Adrenal gland (tissue), 12 donors: ENCODE measurements around the gene THADA. TPM values are rescaled to one million over a fixed set of nuclear protein-coding genes. Genes with fewer than 3 reads are reported as not detected.

Source experiments
- DNase-seq, 7 donors: peaks; one replicate each; pipeline ENCODE4 v3.0.0-alpha.2; 2019 to 2020
- H3K27ac ChIP-seq, 5 donors: fragments of 200-600 bp; sonication (generic) in 4 of 5; 1 replicate in 3 of 5; 2 replicates in 2 of 5; pipeline versions ENCODE4 v1.5.1 to v1.8.0; 2016 to 2020; ENCODE audit warnings: mild to moderate bottlenecking in 1 of 5
- H3K27me3 ChIP-seq: fragments of 200-600 bp; 2 replicates; pipeline ENCODE4 v1.8.0; 2021
- H3K36me3 ChIP-seq, 2 donors: fragments of 200-600 bp; replicated peaks in 1 of 2; 1 replicate in 1 of 2; 2 replicates in 1 of 2; pipeline versions ENCODE4 v1.5.1 to v1.8.0; 2018 to 2022
- H3K4me1 ChIP-seq, 2 donors: fragments of 200-600 bp; replicated peaks in 1 of 2; 1 replicate in 1 of 2; 2 replicates in 1 of 2; pipeline versions ENCODE4 v1.5.1 to v1.8.0; 2018 to 2021
- H3K4me3 ChIP-seq, 4 donors: fragments of 200-600 bp; sonication (generic) in 3 of 4; one replicate each; pipeline ENCODE4 v1.5.1; 2016 to 2018
- H3K9me3 ChIP-seq, 3 donors: fragments of 200-600 bp; sonication (generic) in 1 of 3; replicated peaks in 1 of 3; 1 replicate in 2 of 3; 2 replicates in 1 of 3; pipeline versions ENCODE4 v1.5.1 to v1.8.0; 2016 to 2021
- CTCF ChIP-seq, 6 experiments: fragments of 450-650 bp in 4 of 6; fragments of 200-600 bp in 2 of 6; sonication (generic) in 1 of 6; IDR thresholded peaks; 1 replicate in 5 of 6; 2 replicates in 1 of 6; pipeline versions ENCODE4 v1.5.1 to v1.8.0; 2016 to 2021; ENCODE audit warnings: antibody characterized with exemption in 6 of 6, mild to moderate bottlenecking in 2 of 6, moderate library complexity in 1 of 6
- POLR2A ChIP-seq, 2 donors: fragments of 450-650 bp; IDR thresholded peaks; one replicate each; pipeline ENCODE4 v1.6.1; 2017; ENCODE audit warnings: antibody characterized with exemption in 2 of 2, mild to moderate bottlenecking in 2 of 2, moderate library complexity in 1 of 2
- WGBS, 4 donors: extraction: QIAGEN DNeasy Blood & Tissue Kit in 2 of 4; methylation state at CpG; one replicate each; pipeline versions ENCODE4 v1.1.5 to v1.1.7; 2013 to 2017; 5-methylcytosine and 5-hydroxymethylcytosine counted together
- intact Hi-C, 2 donors: fragments of 100-400 bp; cut with DNase I; formaldehyde crosslinking; loops; one replicate each; pipeline versions ENCODE4 v1.14.1 to v1.15.0; 2022 to 2023
- polyA plus RNA-seq, 3 donors: library from polyadenylated mRNA; stranded (reverse); fragments of 200-250 nt in 2 of 3; fragments of 350-450 nt in 1 of 3; fragmentation: Illumina TruSeq in 1 of 3; extraction: RNeasy Lipid Tissue Mini Kit (QIAGEN cat#74804) in 1 of 3; gene quantifications; one replicate each; pipeline ENCODE4 v1.2.3, GENCODE V29; 2013 to 2014
- total RNA-seq, 9 donors: library from RNA; depleted of rRNA in 4 of 9; stranded (reverse); fragments of >200 nt in 4 of 9; fragments of 120-200 nt in 1 of 9; fragmentation: NEBNext Ultra II Directional in 1 of 9; extraction: Animal tissue kit (Norgen Biotek cat#: 25700) in 1 of 9; gene quantifications; one replicate each; pipeline versions ENCODE4 v1.1.0 to v1.2.4, GENCODE V29; 2013 to 2023
- donor health status: healthy with polysubstance abuse.
- donor health status: Bipolar disorder and iron deficiency.
- donor health status: DM: yes; HTN: yes; CAD: no.
- donor health status: DM: no; HTN: no; CAD: no.
- donor health status: DM: no; HTN: no; CAD: no.
- donor health status: DM: yes; HTN: yes; CAD: no.

Gene THADA
- total and polyA plus RNA-seq, 12 donors = 14.1 to 38.4 (median 25.4) TPM

- WGBS, 4 donors = 90 to 99% (median 93%) methylated on average over 2 of the region's 2 CpGs
- TF ChIP-seq CTCF (IDR thresholded peaks at IDR 0.05) (no peak), POLR2A (IDR thresholded peaks at IDR 0.05) (no peak)
- no peaks in the 10 kb centered on the region for H3K9me3 ChIP-seq
- peaks cover 9 to 36% of the 10 kb centered on the region in 2 donors for H3K4me1 ChIP-seq
- DNase-seq = no peak
- H3K36me3 ChIP-seq = no peaks in the 10 kb centered on the region
- H3K4me3 ChIP-seq = no peak overlapping the region
- H3K27ac ChIP-seq = peak overlapping the region in 1 of 5 donors; percentile 14
- no peaks in the 10 kb centered on the region for H3K27me3 ChIP-seq
- intact Hi-C loops = no loop called here
Observed at GRCh38 chr2:43521568-43521967, 74.3 kb downstream of the THADA start.

- Histone ChIP-seq H3K27ac (no peak overlapping the region), H3K9me3 (no peaks in the 10 kb centered on the region), H3K4me1 (peaks cover 5 to 36% of the 10 kb centered on the region in 2 donors), H3K27me3 (no peaks in the 10 kb centered on the region), H3K36me3 (no peaks in the 10 kb centered on the region), H3K4me3 (no peak overlapping the region)
- intact Hi-C loops = no loop called here
- 92 to 98% (median 96%) methylated on average over 2 of the region's 2 CpGs for WGBS, 4 donors
- TF ChIP-seq POLR2A (IDR thresholded peaks at IDR 0.05) (no peak), CTCF (IDR thresholded peaks at IDR 0.05) (no peak)
- no peak for DNase-seq
Observed at GRCh38 chr2:43520919-43521318, 74.9 kb downstream of the THADA start.

GRCh38 chr2:43519643-43520221 is 76.1 kb downstream of the THADA start:
- no peaks in the 10 kb centered on the region for H3K27me3 ChIP-seq
- H3K4me1 ChIP-seq = peaks cover 5 to 36% of the 10 kb centered on the region in 2 donors
- H3K36me3 ChIP-seq = no peaks in the 10 kb centered on the region
- intact Hi-C loops = no loop called here
- H3K9me3 ChIP-seq = no peaks in the 10 kb centered on the region
- DNase-seq = no peak
- WGBS, 4 donors = 38 to 56% (median 50%) methylated on average over 2 of the region's 2 CpGs
- peak overlapping the region in 3 of 5 donors; percentile 49 to 61 (median 57) for H3K27ac ChIP-seq
- TF ChIP-seq CTCF (IDR thresholded peaks at IDR 0.05) (no peak), POLR2A (IDR thresholded peaks at IDR 0.05) (no peak)
- no peak overlapping the region for H3K4me3 ChIP-seq

GRCh38 chr2:43518718-43519117 is 77.1 kb downstream of the THADA start:
- Histone ChIP-seq H3K9me3 (no peaks in the 10 kb centered on the region), H3K36me3 (no peaks in the 10 kb centered on the region), H3K27ac (peak overlapping the region in 2 of 5 donors; percentile 30 to 49), H3K4me1 (peaks cover 5 to 36% of the 10 kb centered on the region in 2 donors), H3K4me3 (no peak overlapping the region), H3K27me3 (no peaks in the 10 kb centered on the region)
- no peak for DNase-seq
- intact Hi-C loops = no loop called here
- no peak for TF ChIP-seq POLR2A (IDR thresholded peaks at IDR 0.05)
- no peak for TF ChIP-seq CTCF (IDR thresholded peaks at IDR 0.05)
- WGBS, 4 donors = 91 to 93% (median 91%) methylated on average over 2 of the region's 2 CpGs
